Gastrocnemius medialis (tissue), 4 donors: Measurements from ENCODE around the gene STOX2.

Experiments
- POLR2A ChIP-seq, 2 donors: fragments of 450-650 bp; IDR thresholded peaks; one replicate each; pipeline ENCODE4 v1.6.1; 2017; ENCODE audit warnings: antibody characterized with exemption in 2 of 2, mild to moderate bottlenecking in 2 of 2, moderate library complexity in 2 of 2
- TF ChIP-seq, protein P1 (sequence below), 5 experiments: fragments of 450-650 bp in 3 of 5; fragments of 200-600 bp in 2 of 5; sonication (generic) in 2 of 5; IDR thresholded peaks in 4 of 5; conservative IDR thresholded peaks in 1 of 5; 1 replicate in 4 of 5; 2 replicates in 1 of 5; pipeline ENCODE4 v1.5.1; 2016 to 2019; ENCODE audit warnings: antibody characterized with exemption in 5 of 5, mild to moderate bottlenecking in 3 of 5, moderate library complexity in 3 of 5

DNA sequence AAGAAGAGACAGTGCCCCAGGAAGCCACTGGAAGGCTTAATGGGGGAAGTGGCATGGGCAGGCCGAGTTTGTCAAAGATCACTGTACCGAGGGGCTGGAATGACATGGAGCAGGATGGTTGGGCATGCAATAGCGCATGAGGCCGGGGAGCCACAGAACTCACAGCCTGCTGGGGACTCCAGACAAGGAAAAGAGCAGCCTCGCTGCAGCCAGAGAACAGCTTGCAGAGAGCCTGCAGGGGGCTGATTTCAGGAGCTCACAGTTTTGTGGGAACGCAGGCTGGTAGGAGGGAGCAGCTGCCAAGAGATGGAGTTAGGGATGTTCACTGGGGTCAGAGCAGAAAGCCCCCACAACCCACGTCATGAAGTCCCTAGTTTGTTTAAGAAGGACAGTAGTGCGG is 45.4 kb downstream of the STOX2 start:
- TF ChIP-seq, protein P1, sequence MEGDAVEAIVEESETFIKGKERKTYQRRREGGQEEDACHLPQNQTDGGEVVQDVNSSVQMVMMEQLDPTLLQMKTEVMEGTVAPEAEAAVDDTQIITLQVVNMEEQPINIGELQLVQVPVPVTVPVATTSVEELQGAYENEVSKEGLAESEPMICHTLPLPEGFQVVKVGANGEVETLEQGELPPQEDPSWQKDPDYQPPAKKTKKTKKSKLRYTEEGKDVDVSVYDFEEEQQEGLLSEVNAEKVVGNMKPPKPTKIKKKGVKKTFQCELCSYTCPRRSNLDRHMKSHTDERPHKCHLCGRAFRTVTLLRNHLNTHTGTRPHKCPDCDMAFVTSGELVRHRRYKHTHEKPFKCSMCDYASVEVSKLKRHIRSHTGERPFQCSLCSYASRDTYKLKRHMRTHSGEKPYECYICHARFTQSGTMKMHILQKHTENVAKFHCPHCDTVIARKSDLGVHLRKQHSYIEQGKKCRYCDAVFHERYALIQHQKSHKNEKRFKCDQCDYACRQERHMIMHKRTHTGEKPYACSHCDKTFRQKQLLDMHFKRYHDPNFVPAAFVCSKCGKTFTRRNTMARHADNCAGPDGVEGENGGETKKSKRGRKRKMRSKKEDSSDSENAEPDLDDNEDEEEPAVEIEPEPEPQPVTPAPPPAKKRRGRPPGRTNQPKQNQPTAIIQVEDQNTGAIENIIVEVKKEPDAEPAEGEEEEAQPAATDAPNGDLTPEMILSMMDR (IDR thresholded peaks at IDR 0.05 in 4 of 5, conservative IDR thresholded peaks at IDR 0.05 in 1 of 5) = no peak
- no peak for TF ChIP-seq POLR2A (IDR thresholded peaks at IDR 0.05)
